Keratinocyte (primary cell): Measurements from ENCODE around the gene PSMB5. TPM values are rescaled to one million over a fixed set of nuclear protein-coding genes. Genes with fewer than 3 reads are reported as not detected.

ENCODE experiments used
- DNase-seq: peaks from one replicate; pipeline ENCODE4 v3.0.0-alpha.2; 2011; ENCODE audit warnings: low read depth, missing footprints, low spot score
- FAIRE-seq: peaks from 2 replicates; lab custom pipeline; 2011; peaks lifted over from hg19 to GRCh38; lab: Jason Lieb, UNC
- H2AFZ ChIP-seq: 2 replicates; pipeline ENCODE4 v1.6.0; 2012; ENCODE audit warnings: low read length, control low read depth, inconsistent platforms; ENCODE audit not compliant: control insufficient read depth
- H3K27ac ChIP-seq: 2 replicates; pipeline ENCODE4 v1.5.1; 2011; ENCODE audit warnings: low read length; ENCODE audit not compliant: control insufficient read depth, insufficient read depth
- H3K27me3 ChIP-seq: 3 replicates; pipeline ENCODE4 v1.6.0; 2011; ENCODE audit warnings: low read length; ENCODE audit not compliant: control insufficient read depth, insufficient read depth; ENCODE audit errors: extremely low read depth
- H3K36me3 ChIP-seq, 2 experiments: 2 replicates in 1 of 2; 3 replicates in 1 of 2; pipeline ENCODE4 v1.5.1; 2011; ENCODE audit warnings: low read length in 2 of 2, mild to moderate bottlenecking in 1 of 2; ENCODE audit not compliant: control insufficient read depth in 2 of 2, insufficient read depth in 2 of 2; ENCODE audit errors: extremely low read depth in 1 of 2
- H3K4me1 ChIP-seq: 3 replicates; pipeline ENCODE4 v1.5.1; 2011; ENCODE audit warnings: low read length; ENCODE audit not compliant: control insufficient read depth, insufficient read depth; ENCODE audit errors: extremely low read depth
- H3K4me2 ChIP-seq: 3 replicates; pipeline ENCODE4 v1.6.0; 2011; ENCODE audit warnings: low read depth, low read length; ENCODE audit not compliant: control insufficient read depth, insufficient read depth; ENCODE audit errors: extremely low read depth
- H3K4me3 ChIP-seq, 3 experiments: fragments of 200-600 bp in 1 of 3; sonication (generic) in 1 of 3; 2 replicates in 2 of 3; 3 replicates in 1 of 3; pipeline ENCODE4 v1.5.1; 2011 to 2016; ENCODE audit warnings: low read length in 3 of 3, mild to moderate bottlenecking in 3 of 3, control low read depth in 2 of 3, inconsistent platforms in 1 of 3, low read depth in 1 of 3, mixed read lengths in 1 of 3, mixed run types in 1 of 3, moderate library complexity in 1 of 3; ENCODE audit not compliant: control insufficient read depth in 2 of 3, insufficient read depth in 2 of 3; ENCODE audit errors: extremely low read depth in 1 of 3
- H3K79me2 ChIP-seq: 2 replicates; pipeline ENCODE4 v1.6.0; 2012; ENCODE audit warnings: low read length; ENCODE audit not compliant: control insufficient read depth, insufficient read depth
- H3K9ac ChIP-seq: 3 replicates; pipeline ENCODE4 v1.6.0; 2011; ENCODE audit warnings: low read length; ENCODE audit not compliant: control insufficient read depth, insufficient read depth; ENCODE audit errors: extremely low read depth
- H3K9me1 ChIP-seq: 3 replicates; pipeline ENCODE4 v1.6.0; 2011; ENCODE audit warnings: low read length; ENCODE audit not compliant: control insufficient read depth, insufficient read depth; ENCODE audit errors: extremely low read depth
- H3K9me3 ChIP-seq: 2 replicates; pipeline ENCODE4 v1.5.1; 2012; ENCODE audit warnings: low read depth, low read length; ENCODE audit not compliant: control insufficient read depth
- H4K20me1 ChIP-seq: 3 replicates; pipeline ENCODE4 v1.6.0; 2011; ENCODE audit warnings: low read length; ENCODE audit not compliant: control insufficient read depth, insufficient read depth; ENCODE audit errors: extremely low read depth
- EZH2 ChIP-seq: IDR thresholded peaks from one replicate; pipeline ENCODE4 v1.6.1; 2012; ENCODE audit warnings: inconsistent platforms, mild to moderate bottlenecking, low read length, moderate library complexity
- dilution Hi-C: fragments of 300-500 bp; cut with MboI; formaldehyde crosslinking; loops from one replicate; pipeline ENCODE4 v1.7.0; 2020; ENCODE audit warnings: low sequenced_read_pairs; ENCODE audit not compliant: extremely low pct_ligation_motif_present
- polyA plus RNA-seq, 5 experiments: library from polyadenylated mRNA; depleted of rRNA in 3 of 5; stranded (reverse) in 3 of 5; stranded (forward) in 1 of 5; unstranded in 1 of 5; fragments of >200 nt; gene quantifications; 1 replicate in 1 of 5; 2 replicates in 3 of 5; 3 replicates in 1 of 5; pipeline versions ENCODE4 v1.2.1 to v1.2.3, GENCODE V29; 2011 to 2012; ENCODE audit warnings: missing spikeins in 2 of 5, low read depth in 1 of 5, low replicate concordance in 1 of 5
- TF ChIP-seq, protein P1 (sequence below), 3 experiments: IDR thresholded peaks in 1 of 3; conservative IDR thresholded peaks in 1 of 3; optimal IDR thresholded peaks in 1 of 3; 2 replicates in 2 of 3; 3 replicates in 1 of 3; pipeline versions ENCODE3 to v1.5.1; 2011; ENCODE audit warnings: low read length in 3 of 3, mild to moderate bottlenecking in 3 of 3, moderate library complexity in 2 of 3, control low read depth in 1 of 3, inconsistent platforms in 1 of 3; ENCODE audit not compliant: insufficient read depth in 2 of 3; ENCODE audit errors: extremely low read depth in 1 of 3

PSMB5 gene
- polyA plus RNA-seq, 1 donor (not counting 4 experiments of a cell fraction or from before 2014, with no cell fraction given) = 285 TPM

DNA sequence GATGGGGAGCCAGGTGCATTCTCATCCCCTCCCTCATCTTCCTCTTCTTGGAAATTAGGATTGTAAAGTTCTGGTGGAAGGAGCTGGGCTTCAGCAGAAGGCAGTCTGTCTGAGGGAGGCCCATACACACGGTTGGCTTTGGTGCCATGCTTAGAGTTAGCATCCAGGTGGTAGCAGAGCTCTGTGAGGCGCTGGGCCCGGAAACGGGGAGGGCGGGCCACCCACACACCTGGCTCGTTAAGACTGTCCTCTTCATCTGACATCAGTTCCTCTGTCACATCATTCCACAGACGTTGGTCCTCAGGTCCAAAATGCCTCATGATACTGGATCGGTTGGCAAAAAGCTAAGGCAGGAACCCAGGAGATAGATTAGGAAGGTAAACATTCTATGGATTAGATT lies 47.4 kb downstream of the PSMB5 start:
- Histone ChIP-seq H2AFZ (no peak overlapping the region), H3K36me3 (peaks cover 0 to 6% of the 10 kb centered on the region in 2 experiments), H3K27ac (no peak overlapping the region), H3K9me1 (no peaks in the 10 kb centered on the region), H3K4me1 (peaks cover 4% of the 10 kb centered on the region), H3K27me3 (no peaks in the 10 kb centered on the region), H4K20me1 (no peaks in the 10 kb centered on the region), H3K4me2 (no peak overlapping the region), H3K9me3 (no peaks in the 10 kb centered on the region), H3K79me2 (peaks cover 11% of the 10 kb centered on the region), H3K9ac (no peak overlapping the region), H3K4me3 (no peak overlapping the region)
- dilution Hi-C loops = no loop called here
- FAIRE-seq (no peak), DNase-seq (no peak)
- no peak for TF ChIP-seq EZH2
- TF ChIP-seq, protein P1, sequence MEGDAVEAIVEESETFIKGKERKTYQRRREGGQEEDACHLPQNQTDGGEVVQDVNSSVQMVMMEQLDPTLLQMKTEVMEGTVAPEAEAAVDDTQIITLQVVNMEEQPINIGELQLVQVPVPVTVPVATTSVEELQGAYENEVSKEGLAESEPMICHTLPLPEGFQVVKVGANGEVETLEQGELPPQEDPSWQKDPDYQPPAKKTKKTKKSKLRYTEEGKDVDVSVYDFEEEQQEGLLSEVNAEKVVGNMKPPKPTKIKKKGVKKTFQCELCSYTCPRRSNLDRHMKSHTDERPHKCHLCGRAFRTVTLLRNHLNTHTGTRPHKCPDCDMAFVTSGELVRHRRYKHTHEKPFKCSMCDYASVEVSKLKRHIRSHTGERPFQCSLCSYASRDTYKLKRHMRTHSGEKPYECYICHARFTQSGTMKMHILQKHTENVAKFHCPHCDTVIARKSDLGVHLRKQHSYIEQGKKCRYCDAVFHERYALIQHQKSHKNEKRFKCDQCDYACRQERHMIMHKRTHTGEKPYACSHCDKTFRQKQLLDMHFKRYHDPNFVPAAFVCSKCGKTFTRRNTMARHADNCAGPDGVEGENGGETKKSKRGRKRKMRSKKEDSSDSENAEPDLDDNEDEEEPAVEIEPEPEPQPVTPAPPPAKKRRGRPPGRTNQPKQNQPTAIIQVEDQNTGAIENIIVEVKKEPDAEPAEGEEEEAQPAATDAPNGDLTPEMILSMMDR (optimal IDR thresholded peaks at IDR 0.05 in 1 of 3, IDR thresholded peaks at IDR 0.05 in 1 of 3, conservative IDR thresholded peaks at IDR 0.05 in 1 of 3; ENCODE audit: extremely low read depth in 1 of 3, insufficient read depth in 2 of 3, low read length in 3 of 3) = no peak

DNA sequence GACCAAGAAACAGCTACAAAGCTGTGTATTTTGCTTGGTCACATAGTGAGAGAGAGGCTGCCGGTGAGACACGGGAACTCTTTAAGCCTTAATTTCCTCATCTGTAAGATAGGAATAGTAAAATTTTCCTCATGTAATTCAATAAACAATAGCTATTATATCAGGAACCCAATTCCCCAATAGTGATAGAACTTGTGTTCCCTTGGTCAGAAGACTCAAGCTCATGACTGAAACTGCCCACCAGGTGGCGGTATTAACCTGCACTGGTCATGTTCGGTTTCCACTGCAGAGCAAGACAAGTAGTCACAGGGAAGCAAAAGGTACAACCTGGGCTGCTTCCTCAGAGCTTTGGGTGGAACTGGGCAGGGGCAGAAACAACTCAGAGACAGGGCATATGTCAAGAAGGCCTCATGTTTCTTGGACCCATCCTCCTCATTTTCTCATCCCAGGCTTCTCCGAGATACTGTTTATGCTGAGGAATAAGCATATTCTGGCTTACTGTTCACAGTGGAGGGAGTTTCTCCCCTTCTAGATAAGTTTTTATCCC lies 48.1 kb downstream of the PSMB5 start:
- H3K27ac ChIP-seq = no peak overlapping the region
- no peak overlapping the region for H2AFZ ChIP-seq
- peaks cover 0 to 6% of the 10 kb centered on the region in 2 experiments for H3K36me3 ChIP-seq
- no peaks in the 10 kb centered on the region for H3K9me1 ChIP-seq
- peaks cover 18% of the 10 kb centered on the region for H3K79me2 ChIP-seq
- H3K4me3 ChIP-seq = no peak overlapping the region
- FAIRE-seq = peak; percentile 29
- TF ChIP-seq EZH2 = no peak
- TF ChIP-seq, protein P1 (optimal IDR thresholded peaks at IDR 0.05 in 1 of 3, IDR thresholded peaks at IDR 0.05 in 1 of 3, conservative IDR thresholded peaks at IDR 0.05 in 1 of 3; ENCODE audit: extremely low read depth in 1 of 3, insufficient read depth in 2 of 3, low read length in 3 of 3) = peak; percentile 78 to 95 (median 93)
- no peaks in the 10 kb centered on the region for H3K27me3 ChIP-seq
- H4K20me1 ChIP-seq = no peaks in the 10 kb centered on the region
- no peak overlapping the region for H3K9ac ChIP-seq
- dilution Hi-C loops = no loop called here
- no peak for DNase-seq
- no peaks in the 10 kb centered on the region for H3K9me3 ChIP-seq
- H3K4me1 ChIP-seq = peaks cover 4% of the 10 kb centered on the region
- H3K4me2 ChIP-seq = no peak overlapping the region
